GM18951 (cell line): ENCODE measurements around the gene NEMP2.

Experiments used
- POLR2A ChIP-seq: IDR thresholded peaks from 4 replicates; pipeline ENCODE4 v1.6.1; 2011; ENCODE audit warnings: mild to moderate bottlenecking; ENCODE audit not compliant: insufficient read length, insufficient read depth; ENCODE audit errors: extremely low read depth
- in situ Hi-C: fragments of 300-500 bp; cut with MboI; formaldehyde crosslinking; loops from one replicate; pipeline ENCODE4 v1.12.0; 2022; ENCODE audit warnings: low sequenced_read_pairs, mixed read lengths, inconsistent platforms; ENCODE audit not compliant: unreplicated experiment

NEMP2 gene, protein sequence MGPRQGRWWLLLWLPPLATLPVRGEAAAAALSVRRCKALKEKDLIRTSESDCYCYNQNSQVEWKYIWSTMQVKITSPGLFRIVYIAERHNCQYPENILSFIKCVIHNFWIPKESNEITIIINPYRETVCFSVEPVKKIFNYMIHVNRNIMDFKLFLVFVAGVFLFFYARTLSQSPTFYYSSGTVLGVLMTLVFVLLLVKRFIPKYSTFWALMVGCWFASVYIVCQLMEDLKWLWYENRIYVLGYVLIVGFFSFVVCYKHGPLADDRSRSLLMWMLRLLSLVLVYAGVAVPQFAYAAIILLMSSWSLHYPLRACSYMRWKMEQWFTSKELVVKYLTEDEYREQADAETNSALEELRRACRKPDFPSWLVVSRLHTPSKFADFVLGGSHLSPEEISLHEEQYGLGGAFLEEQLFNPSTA

DNA sequence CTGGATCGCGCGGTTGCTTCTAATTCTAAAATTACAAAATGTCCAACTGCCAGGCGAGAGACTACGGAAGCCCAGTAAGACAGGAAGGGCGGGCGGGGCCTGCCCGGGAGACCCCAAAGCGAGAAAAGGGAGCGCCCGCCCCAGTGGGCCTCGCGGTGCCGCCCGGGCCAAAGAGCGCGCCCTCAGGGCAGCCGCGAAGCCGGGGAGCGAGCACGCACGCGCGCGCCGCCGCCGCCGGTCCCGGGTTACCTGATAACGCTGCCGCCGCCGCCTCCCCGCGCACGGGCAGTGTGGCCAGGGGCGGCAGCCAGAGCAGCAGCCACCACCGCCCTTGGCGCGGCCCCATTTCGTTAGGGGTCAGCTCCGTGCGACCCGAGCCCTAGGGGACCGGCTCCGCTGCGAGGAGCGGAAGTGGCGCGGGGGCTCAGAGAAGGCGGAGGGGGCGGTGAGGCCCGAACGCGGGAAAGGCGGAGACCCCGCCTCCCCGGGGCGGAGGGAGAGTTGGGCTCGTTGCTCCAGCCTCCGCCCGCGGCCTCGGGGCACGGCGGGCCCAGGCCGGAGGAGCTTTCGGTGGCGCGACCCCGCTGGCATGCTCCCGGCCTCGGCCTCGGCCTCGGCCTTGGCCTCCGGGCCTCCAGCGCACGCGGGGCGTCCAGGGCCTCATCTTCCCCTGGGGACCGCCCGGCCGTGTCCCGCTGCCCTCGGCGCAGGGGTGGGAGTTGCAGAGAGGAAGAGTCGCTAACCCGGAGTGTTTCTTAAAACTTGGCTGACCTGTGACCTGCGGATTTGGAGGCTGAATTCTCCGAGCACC lies at the start of gene NEMP2:
TSS of gene NEMP2 (minus strand) at position 413 of the 811 bp plus-strand sequence. CDS start at position 346, 67 bp downstream.
- peak; percentile 94 for TF ChIP-seq POLR2A
- in situ Hi-C loops, result loop anchor here (10.0 kb wide), 1 partner anchor 120 kb away; no protein-coding TSS in a partner anchor

DNA sequence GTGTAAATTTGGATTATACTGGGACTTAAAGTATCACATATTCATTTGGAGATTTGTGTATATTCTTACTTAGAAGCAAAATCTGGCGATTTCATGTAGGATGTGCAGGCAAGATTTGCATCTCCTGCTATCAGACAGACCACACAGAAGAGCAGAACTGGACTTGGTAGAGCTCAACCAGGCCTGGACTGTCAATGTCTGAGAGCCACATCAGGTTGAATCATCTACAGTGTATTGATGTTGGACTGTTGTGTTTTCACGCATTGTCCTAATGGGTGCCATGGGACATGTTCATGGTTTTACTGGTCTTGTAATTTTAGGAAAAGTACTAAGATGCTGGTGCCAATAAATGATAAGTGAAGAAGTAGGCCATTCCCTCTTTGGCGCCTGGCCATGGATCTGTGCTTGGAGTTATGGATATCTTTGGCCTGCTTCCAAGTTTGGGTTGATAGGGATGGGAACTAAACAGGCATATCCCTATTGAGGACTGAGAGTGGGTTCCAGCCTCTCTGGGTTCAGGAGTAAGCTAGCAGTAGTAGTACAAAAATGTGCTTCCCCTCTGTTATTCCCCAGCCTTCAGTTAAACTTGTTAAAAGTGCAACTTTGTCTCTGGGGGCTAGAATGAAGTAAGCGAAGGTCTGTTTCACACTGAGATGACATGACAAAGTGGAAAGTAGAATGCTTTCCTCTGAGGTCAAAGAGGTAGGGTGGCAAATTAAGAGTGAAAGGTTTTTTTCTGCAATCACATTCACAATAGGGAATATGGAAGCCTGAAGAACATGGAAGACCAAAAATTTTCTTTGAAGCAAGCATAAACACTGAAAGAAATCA lies 49.2 kb upstream of the NEMP2 start:
- no peak for TF ChIP-seq POLR2A
- in situ Hi-C loops, result no loop called here

DNA sequence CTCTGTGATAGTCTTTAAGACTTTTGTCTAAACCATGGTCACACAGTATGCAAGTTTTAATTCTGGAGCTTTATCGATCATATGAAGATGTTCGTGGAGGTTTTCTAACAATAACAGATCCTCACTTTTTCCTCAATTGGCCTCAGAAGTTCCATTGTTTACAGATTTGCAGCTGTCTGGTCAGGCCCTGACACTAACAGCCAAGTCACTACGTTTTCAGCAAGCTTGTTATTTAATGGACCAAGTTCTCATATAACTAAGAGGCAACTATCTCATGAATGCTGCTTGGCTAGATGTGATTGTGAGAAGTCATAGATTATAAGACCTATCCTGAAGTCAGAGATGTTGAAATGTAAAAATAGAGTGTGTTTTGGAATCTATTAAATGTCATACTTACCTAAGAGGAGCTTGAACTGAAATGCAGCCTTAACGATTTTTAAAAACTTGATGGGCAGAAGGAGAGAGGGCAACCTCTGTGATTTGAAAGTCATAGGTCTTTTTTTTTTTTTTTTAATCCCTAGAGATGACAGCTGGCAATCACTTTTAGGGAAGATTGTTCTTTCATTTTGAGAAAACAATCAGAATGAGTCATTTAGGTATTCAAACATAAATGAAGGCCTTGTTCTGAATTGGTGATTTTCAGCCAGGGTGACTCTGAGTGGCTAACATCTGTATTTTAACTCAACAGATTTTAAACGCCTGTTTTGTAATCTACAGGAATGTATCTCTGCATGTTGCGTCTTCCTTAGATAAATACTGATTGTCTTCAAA lies 48.4 kb upstream of the NEMP2 start:
- in situ Hi-C loops, result no loop called here
- no peak for TF ChIP-seq POLR2A

DNA sequence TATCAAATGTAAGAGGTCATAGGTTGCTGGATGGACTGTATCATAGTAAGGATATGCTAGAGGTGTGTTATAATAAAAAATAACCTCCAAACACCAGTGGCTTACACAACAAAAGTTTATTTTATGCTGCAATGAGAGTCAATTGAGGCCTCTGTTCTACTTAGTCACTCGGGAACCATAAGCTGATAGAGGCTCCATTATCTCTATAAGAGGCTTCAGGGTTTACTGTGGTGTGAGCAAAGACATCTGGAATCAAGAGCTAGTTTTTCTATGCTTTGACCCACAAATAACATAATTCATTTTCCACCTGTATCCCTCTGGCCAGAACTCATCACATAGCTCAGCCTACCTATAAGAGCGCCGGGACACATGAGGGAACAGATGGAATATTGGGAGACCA lies 47.5 kb upstream of the NEMP2 start:
- TF ChIP-seq POLR2A, result no peak
- in situ Hi-C loops, result no loop called here

DNA sequence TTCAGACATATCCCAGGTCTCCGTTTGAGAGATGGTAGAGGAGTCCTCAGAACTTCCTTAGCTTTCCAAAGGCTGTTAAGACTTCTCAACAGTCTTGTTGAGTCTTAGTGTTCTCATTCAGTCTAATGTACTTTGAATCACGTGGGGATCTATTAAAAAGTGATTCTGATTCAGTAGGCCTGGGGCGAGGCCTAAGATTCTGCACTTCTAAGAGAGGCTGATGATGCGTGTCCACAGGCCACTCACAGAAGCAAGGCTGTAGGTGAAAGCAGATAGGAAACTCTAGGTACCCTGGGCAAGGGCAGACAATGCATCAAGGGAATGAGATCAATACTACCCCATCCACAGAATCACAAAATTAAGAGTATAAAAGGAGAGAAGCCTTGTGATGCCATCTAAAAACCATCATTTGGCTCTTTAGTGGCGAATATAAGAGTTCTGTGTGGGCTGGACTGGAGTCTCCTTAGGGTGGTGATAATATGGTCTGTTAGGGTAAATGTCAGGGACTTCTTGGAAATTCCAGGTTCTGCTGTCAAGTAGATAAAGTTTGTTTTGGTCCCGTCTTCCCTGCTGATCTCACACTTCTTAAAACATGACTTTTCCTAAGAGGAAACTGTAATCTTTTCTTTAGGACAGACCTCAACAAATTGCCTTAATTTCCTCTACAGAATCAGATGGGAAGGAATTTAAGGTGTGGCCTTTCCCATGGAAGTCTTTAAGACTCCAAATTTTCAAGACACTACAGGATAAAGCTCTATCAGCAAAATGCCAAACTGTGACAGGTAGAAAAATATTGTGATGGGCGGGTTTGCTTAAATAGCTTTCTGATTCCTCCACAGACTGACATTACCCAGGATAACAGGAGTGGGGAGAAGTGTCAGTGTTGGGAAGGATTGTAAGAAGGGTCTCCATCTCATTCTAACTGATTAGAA lies 45.7 kb upstream of the NEMP2 start:
- TF ChIP-seq POLR2A, result no peak
- in situ Hi-C loops, result no loop called here

DNA sequence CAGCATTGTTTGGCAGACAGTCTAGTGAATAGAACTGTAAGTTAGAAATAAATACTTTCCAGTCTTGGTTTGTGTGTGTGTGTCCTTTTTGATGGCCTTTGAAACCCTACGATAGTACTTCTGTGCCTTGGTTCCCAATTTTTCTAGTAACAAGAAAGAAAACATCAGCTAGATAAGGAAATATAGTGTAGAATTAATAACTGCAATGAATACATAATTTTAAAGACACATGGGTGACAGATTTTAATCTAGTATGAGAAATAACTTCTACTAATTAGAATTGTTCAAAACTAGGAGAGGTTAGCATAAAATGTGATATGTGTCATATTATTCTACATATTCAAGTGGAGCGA lies 44.5 kb upstream of the NEMP2 start:
- in situ Hi-C loops, result no loop called here
- TF ChIP-seq POLR2A, result no peak

DNA sequence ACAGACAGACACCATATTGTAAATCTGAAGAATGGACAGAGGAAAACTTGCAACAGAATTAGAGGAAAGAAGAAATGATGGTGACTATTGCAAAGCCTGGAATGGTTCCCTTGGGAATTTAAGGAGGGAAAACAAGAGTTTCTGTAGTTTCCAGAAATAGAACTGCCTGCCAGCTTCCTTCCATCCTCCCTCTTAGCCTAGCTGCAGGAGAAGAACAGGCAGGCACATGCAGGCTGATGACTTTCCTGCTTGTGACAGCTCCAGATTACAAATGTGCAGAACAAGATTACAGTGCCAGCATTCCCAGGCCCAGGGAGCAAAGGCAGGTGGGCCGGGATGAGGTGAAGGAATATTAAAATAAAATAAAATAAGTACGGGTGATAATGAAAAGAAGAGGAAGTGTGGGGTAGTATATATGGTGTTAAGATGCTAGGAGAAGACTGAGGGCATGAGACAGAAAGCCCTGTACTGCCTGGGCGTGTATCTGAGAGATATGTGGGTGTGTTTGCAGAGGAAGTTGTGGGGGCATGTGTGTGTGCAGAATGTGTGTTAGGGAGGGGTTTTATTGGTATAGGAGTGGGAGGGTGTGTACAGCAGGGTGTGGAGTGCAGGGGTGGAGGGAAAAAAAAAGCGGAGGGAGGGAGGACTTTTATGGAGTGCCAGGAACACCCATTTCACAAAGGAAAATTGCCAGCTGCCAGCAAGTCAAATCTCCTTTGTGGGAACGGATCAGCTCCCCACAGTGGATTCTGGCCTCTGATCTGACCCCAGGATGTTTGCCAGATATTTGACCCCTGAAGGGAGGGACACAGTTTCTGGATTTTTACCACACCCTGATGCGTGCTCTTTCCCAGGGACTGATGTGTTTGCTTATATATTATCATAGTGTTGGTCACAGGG lies 43.9 kb upstream of the NEMP2 start:
- in situ Hi-C loops, result no loop called here
- no peak for TF ChIP-seq POLR2A

DNA sequence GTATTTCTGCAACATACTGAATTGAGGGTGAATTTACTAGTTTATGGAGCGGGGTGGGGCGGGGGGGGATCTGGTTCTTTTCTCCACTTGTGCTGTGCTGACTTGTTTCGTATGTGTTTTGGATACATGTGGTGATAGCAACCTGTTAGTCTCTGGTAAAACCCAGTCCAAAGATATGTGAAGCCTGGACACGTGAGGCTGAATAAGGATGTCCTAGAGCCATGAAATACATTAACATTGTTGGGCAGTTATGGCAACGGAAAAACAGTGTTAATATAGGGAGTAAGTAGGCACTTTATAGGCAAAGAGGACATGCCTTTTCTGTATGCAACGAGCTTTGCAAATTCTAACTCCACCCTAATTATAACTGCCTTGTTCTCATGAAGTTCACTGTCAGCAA lies 42.1 kb upstream of the NEMP2 start:
- in situ Hi-C loops, result no loop called here
- no peak for TF ChIP-seq POLR2A

DNA sequence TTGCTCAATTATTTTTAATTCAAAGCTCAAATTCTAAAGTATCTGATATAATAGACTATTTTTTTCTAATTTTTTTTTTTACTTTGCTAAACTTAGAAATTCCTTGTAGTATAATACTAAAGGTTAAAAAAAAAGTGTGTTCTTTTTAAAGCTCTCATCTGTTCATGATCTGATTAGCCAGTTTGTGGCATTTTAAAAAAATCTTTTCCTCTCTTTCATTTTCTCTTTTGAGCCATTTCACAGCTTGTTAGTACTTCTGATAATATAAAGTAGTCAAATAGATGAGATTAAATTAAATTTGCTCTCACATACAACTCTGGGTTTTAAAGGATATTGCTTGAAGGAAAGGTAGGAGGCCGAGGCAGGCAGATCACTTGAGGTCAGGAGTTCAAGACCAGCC lies 40.7 kb upstream of the NEMP2 start:
- TF ChIP-seq POLR2A, result no peak
- in situ Hi-C loops, result no loop called here

DNA sequence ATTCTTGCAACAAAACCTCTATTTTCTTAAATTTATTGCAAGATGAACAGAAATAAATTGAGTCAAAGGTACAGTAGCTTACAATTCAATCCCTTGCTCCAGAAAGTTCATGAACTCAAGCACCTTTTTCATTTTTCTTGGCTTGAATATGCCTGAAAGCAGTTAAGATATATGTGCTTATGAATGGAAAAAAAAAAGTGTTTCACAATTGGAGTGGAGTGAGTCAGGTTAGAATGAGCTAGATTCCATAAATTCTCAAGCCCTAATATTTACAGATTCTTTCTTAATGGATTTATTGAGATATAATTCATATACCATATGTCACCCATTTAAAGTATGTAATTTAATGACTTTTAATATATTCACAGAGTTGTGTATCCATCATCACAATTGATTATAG lies 39.6 kb upstream of the NEMP2 start:
- TF ChIP-seq POLR2A, result no peak
- in situ Hi-C loops, result no loop called here

DNA sequence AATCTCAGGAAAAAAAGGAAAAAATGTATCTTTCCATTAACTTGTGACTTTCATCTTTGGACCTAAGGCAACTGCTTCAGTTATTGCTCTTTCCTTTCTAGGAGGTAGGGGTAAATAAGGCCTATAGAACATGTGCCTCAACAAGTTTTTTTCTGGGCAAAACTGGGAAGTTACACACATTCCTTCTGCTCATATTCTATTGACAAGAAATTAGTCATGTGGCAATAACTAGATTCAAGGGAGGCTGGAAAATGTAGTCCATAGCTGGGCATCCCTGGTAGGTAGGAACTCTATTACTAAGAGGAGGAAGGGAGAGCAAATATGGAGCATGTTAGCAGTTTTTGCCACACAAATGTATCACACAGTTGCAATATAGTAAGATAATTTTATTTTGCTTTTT lies 37.7 kb upstream of the NEMP2 start:
- in situ Hi-C loops, result no loop called here
- TF ChIP-seq POLR2A, result no peak

DNA sequence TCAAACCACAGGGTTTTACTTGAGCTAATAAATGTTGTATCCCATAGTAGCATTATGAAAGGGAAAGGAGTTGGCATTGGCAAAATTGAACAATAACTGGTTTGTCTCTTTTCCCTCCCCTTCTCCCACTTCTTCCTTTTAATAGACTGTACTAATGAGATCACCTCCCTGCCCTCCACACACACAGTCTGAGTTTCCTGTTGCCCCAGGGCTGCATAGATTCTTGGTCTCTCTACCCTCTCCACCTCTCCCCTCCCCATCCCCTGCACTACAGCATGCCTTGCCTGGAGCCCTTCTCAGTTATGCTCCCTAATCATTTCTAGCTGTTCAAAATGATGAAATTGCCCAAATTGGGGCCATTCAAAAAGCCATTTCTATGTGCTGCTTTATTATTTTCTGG lies 37.2 kb upstream of the NEMP2 start:
- in situ Hi-C loops, result no loop called here
- TF ChIP-seq POLR2A, result no peak
